OCI-LY7 (cell line): Measurements from ENCODE around the gene RRBP1. TPM values are rescaled to one million over a fixed set of nuclear protein-coding genes. Genes with fewer than 3 reads are reported as not detected.

Source experiments
- BruUV-seq: library from RNA; stranded (reverse); fragments of 400-500 nt; replicated peaks from 2 replicates; lab custom pipeline; 2021; lab: Mats Ljungman, UMichigan
- CTCF ChIA-PET: fragments of 300-600 bp; sonication (Branson Sonifier 250); formaldehyde crosslinking; loops from one replicate; lab custom pipeline; 2022; ENCODE audit warnings: antibody characterized with exemption; ENCODE audit not compliant: unreplicated experiment; lab: Charles Lee
- POLR2A ChIA-PET: fragments of 300-600 bp; sonication (Branson Sonifier 250); formaldehyde crosslinking; loops from one replicate; lab custom pipeline; 2022; ENCODE audit warnings: antibody characterized with exemption; lab: Charles Lee
- DNase-seq: peaks from one replicate; pipeline ENCODE4 v3.0.0-alpha.2; 2015; ENCODE audit warnings: low spot score
- H2AFZ ChIP-seq: fragments of 200-600 bp; sonication (generic), shearing (Covaris generic); 2 replicates; pipeline ENCODE4 v1.6.1; 2014; ENCODE audit warnings: mild to moderate bottlenecking, antibody characterized with exemption, low read length, moderate library complexity
- H3K27ac ChIP-seq: fragments of 200-600 bp; sonication (generic); 2 replicates; pipeline ENCODE4 v1.5.1; 2014; ENCODE audit warnings: mixed run types, low read depth, mild to moderate bottlenecking, moderate library complexity, low read length, inconsistent platforms; ENCODE audit not compliant: poor library complexity, severe bottlenecking
- H3K36me3 ChIP-seq: fragments of 200-600 bp; sonication (generic); 2 replicates; pipeline ENCODE4 v1.6.1; 2014; ENCODE audit warnings: mild to moderate bottlenecking, antibody characterized with exemption, low read length, moderate library complexity, mixed read lengths; ENCODE audit not compliant: insufficient read depth
- H3K4me1 ChIP-seq: fragments of 200-600 bp; sonication (generic); 2 replicates; pipeline ENCODE4 v1.5.1; 2014; ENCODE audit warnings: mild to moderate bottlenecking, low read length; ENCODE audit not compliant: insufficient read depth, poor library complexity, severe bottlenecking
- H3K4me2 ChIP-seq: fragments of 200-600 bp; sonication (generic); 2 replicates; pipeline ENCODE4 v1.6.1; 2014; ENCODE audit warnings: mild to moderate bottlenecking, low read length
- H3K4me3 ChIP-seq: fragments of 200-600 bp; sonication (generic); 2 replicates; pipeline ENCODE4 v1.5.1; 2014; ENCODE audit warnings: mild to moderate bottlenecking, low read depth, low read length; ENCODE audit not compliant: poor library complexity, severe bottlenecking
- H3K79me2 ChIP-seq: fragments of 200-600 bp; sonication (generic); 2 replicates; pipeline ENCODE4 v1.6.1; 2016; ENCODE audit warnings: low read depth, mild to moderate bottlenecking, low read length, moderate library complexity, mixed read lengths; ENCODE audit not compliant: insufficient read depth
- H3K9me2 ChIP-seq: fragments of 200-600 bp; sonication (generic); 2 replicates; pipeline ENCODE4 v1.6.1; 2016; ENCODE audit warnings: mild to moderate bottlenecking, low read length, mixed read lengths; ENCODE audit not compliant: insufficient read depth
- H3K9me3 ChIP-seq: fragments of 200-600 bp; sonication (generic); 2 replicates; pipeline ENCODE4 v1.6.1; 2014; ENCODE audit warnings: mild to moderate bottlenecking, mixed run types, low read length, mixed read lengths
- H4K20me1 ChIP-seq: fragments of 200-600 bp; sonication (generic); 2 replicates; pipeline ENCODE4 v1.6.1; 2014; ENCODE audit warnings: mild to moderate bottlenecking, antibody characterized with exemption, low read length, moderate library complexity, mixed read lengths; ENCODE audit not compliant: insufficient read depth
- CTCF ChIP-seq: fragments of 200-600 bp; sonication (generic); conservative IDR thresholded peaks from 2 replicates; pipeline ENCODE4 v1.5.1; 2014; ENCODE audit warnings: mild to moderate bottlenecking, antibody characterized with exemption, low read length, moderate library complexity, mixed read lengths
- EZH2phosphoT487 ChIP-seq: fragments of 200-600 bp; sonication (generic); IDR thresholded peaks from 2 replicates; pipeline ENCODE4 v1.6.1; 2018; ENCODE audit warnings: low read depth, borderline replicate concordance, mild to moderate bottlenecking, mixed run types, antibody characterized with exemption, low read length, moderate library complexity, mixed read lengths
- intact Hi-C: fragments of 100-400 bp; cut with micrococcal nuclease; formaldehyde crosslinking; loops from one replicate; pipeline ENCODE4 v1.10.0; 2022; ENCODE audit not compliant: unreplicated experiment
- total RNA-seq, 2 experiments: library from RNA; depleted of rRNA in 1 of 2; stranded (reverse); fragments of >200 nt in 1 of 2; shearing (Covaris generic) in 1 of 2; gene quantifications; 2 replicates each; pipeline ENCODE4 v1.2.3, GENCODE V29; 2014 to 2022

The RRBP1 gene
- total RNA-seq, 2 experiments from 2014 or later: 13.6 to 46.3 TPM

GRCh38 chr20:17667445-17667844 lies 14.6 kb downstream of the RRBP1 start:
- no peak for DNase-seq
- Histone ChIP-seq H3K79me2 (no peaks in the 10 kb centered on the region), H2AFZ (no peak overlapping the region), H3K4me3 (no peak overlapping the region), H3K9me3 (no peaks in the 10 kb centered on the region), H3K4me1 (no peaks in the 10 kb centered on the region), H3K36me3 (no peaks in the 10 kb centered on the region), H3K27ac (no peak overlapping the region), H3K4me2 (no peak overlapping the region), H3K9me2 (no peaks in the 10 kb centered on the region), H4K20me1 (no peaks in the 10 kb centered on the region; the same call in 1 of the 2 replicates)
- ChIA-PET POLR2A (no interaction called here), CTCF (no interaction called here)
- intact Hi-C loops: no loop called here
- TF ChIP-seq EZH2phosphoT487 (no peak), CTCF (no peak)
- BruUV-seq: no TSS peak

- no TSS peak for BruUV-seq
- no peaks in the 10 kb centered on the region for H3K4me1 ChIP-seq
- H3K27ac ChIP-seq: no peak overlapping the region
- no peaks in the 10 kb centered on the region for H3K36me3 ChIP-seq
- H4K20me1 ChIP-seq: no peaks in the 10 kb centered on the region; the same call in 1 of the 2 replicates
- no peaks in the 10 kb centered on the region for H3K79me2 ChIP-seq
- DNase-seq: no peak
- no peak overlapping the region for H2AFZ ChIP-seq
- intact Hi-C loops: no loop called here
- no peak for TF ChIP-seq EZH2phosphoT487
- TF ChIP-seq CTCF: no peak
- ChIA-PET POLR2A (interaction anchor here (0.5 kb wide), 1 partner anchor 134 kb away, joined by 4 read pairs; no protein-coding TSS in a partner anchor), CTCF (no interaction called here)
- H3K4me3 ChIP-seq: no peak overlapping the region
- H3K9me2 ChIP-seq: no peaks in the 10 kb centered on the region
- H3K4me2 ChIP-seq: no peak overlapping the region
- H3K9me3 ChIP-seq: no peaks in the 10 kb centered on the region
Observed at GRCh38 chr20:17666481-17666880, 15.6 kb downstream of the RRBP1 start.

- BruUV-seq: no TSS peak
- Histone ChIP-seq H2AFZ (no peak overlapping the region), H3K27ac (no peak overlapping the region), H3K79me2 (no peaks in the 10 kb centered on the region), H3K9me2 (no peaks in the 10 kb centered on the region), H3K9me3 (no peaks in the 10 kb centered on the region), H4K20me1 (no peaks in the 10 kb centered on the region; the same call in 1 of the 2 replicates), H3K4me2 (no peak overlapping the region), H3K4me1 (peaks cover 4% of the 10 kb centered on the region), H3K36me3 (no peaks in the 10 kb centered on the region), H3K4me3 (no peak overlapping the region)
- intact Hi-C loops: no loop called here
- CTCF ChIA-PET: no interaction called here
- no peak for DNase-seq
- POLR2A ChIA-PET: interaction anchor here (0.9 kb wide), 1 partner anchor 232 kb away, joined by 3 read pairs; no protein-coding TSS in a partner anchor
- no peak for TF ChIP-seq EZH2phosphoT487
- no peak for TF ChIP-seq CTCF
Observed at GRCh38 chr20:17665756-17666155, 16.3 kb downstream of the RRBP1 start.
